Activated naive CD8-positive, alpha-beta T cell (primary cell): ENCODE results near the gene DDI1.

Experiments used
- H3K27ac Mint-ChIP-seq: one replicate; pipeline ENCODE4 v1.8.0; 2021; ENCODE audit warnings: mixed read lengths
- H3K27me3 Mint-ChIP-seq: one replicate; pipeline ENCODE4 v1.8.0; 2021; ENCODE audit warnings: mixed read lengths
- H3K36me3 Mint-ChIP-seq: one replicate; pipeline ENCODE4 v1.8.0; 2021; ENCODE audit warnings: mixed read lengths
- H3K4me1 Mint-ChIP-seq: one replicate; pipeline ENCODE4 v1.8.0; 2021; ENCODE audit warnings: low read depth, mixed read lengths
- H3K4me3 Mint-ChIP-seq: one replicate; pipeline ENCODE4 v1.8.0; 2021; ENCODE audit warnings: mild to moderate bottlenecking, mixed read lengths
- H3K9me3 Mint-ChIP-seq: one replicate; pipeline ENCODE4 v1.8.0; 2021; ENCODE audit warnings: low read depth, mixed read lengths

The DDI1 gene

DNA sequence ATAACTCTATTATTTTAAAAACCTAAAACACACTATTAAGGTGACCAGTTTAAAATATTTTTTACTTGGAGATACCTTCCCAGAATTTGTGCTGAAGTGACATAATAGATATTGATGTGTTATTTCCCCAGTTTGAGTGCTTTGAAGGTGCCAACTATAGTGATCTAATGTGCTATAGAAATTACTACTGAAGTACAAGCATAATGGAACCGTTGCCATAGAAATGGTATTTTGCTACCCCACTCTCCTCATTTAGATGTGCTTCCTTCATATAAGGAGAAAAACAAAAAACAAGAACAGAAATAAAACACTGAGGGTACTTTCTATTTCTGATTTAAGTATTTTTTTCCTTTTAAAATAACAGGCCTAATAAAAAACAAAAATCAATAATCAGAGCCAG lies 19.2 kb downstream of the DDI1 start:
- no peak overlapping the region for H3K4me3 Mint-ChIP-seq
- H3K9me3 Mint-ChIP-seq: no peaks in the 10 kb centered on the region
- H3K27ac Mint-ChIP-seq: no peak overlapping the region
- H3K36me3 Mint-ChIP-seq: no peaks in the 10 kb centered on the region
- no peaks in the 10 kb centered on the region for H3K27me3 Mint-ChIP-seq
- no peaks in the 10 kb centered on the region for H3K4me1 Mint-ChIP-seq

- Mint-ChIP-seq H3K4me3 (no peak overlapping the region), H3K27me3 (no peaks in the 10 kb centered on the region), H3K36me3 (no peaks in the 10 kb centered on the region), H3K9me3 (no peaks in the 10 kb centered on the region), H3K4me1 (no peaks in the 10 kb centered on the region), H3K27ac (no peak overlapping the region)
Measured at GRCh38 chr11:104057908-104058307, 21.5 kb downstream of the DDI1 start.

DNA sequence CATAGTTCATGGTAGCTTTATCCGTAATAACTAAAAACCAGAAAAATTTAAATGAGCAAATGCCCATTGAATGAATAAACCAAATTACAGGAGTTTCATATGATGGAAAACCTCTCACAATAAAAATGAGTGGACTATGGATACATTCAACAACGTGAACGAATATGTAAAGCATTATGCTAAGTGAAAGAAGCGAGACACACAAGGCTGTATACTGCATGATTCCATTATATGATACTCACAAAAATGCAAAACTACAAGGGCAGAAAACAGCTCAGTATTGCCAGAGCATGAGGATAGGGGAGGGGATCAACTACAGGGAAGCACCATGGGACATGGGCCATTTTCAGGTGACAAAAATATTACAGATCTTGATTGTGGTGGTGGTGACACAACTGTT lies 22.2 kb downstream of the DDI1 start:
- H3K27me3 Mint-ChIP-seq: no peaks in the 10 kb centered on the region
- no peaks in the 10 kb centered on the region for H3K9me3 Mint-ChIP-seq
- no peak overlapping the region for H3K4me3 Mint-ChIP-seq
- H3K36me3 Mint-ChIP-seq: no peaks in the 10 kb centered on the region
- H3K27ac Mint-ChIP-seq: no peak overlapping the region
- H3K4me1 Mint-ChIP-seq: no peaks in the 10 kb centered on the region

GRCh38 chr11:104060004-104060794 lies 23.8 kb downstream of the DDI1 start:
- no peak overlapping the region for H3K27ac Mint-ChIP-seq
- no peaks in the 10 kb centered on the region for H3K9me3 Mint-ChIP-seq
- no peaks in the 10 kb centered on the region for H3K4me1 Mint-ChIP-seq
- no peaks in the 10 kb centered on the region for H3K27me3 Mint-ChIP-seq
- no peak overlapping the region for H3K4me3 Mint-ChIP-seq
- no peaks in the 10 kb centered on the region for H3K36me3 Mint-ChIP-seq

GRCh38 chr11:104060820-104061219 lies 24.4 kb downstream of the DDI1 start:
- Mint-ChIP-seq H3K27me3 (no peaks in the 10 kb centered on the region), H3K9me3 (no peaks in the 10 kb centered on the region), H3K36me3 (no peaks in the 10 kb centered on the region), H3K4me3 (no peak overlapping the region), H3K4me1 (no peaks in the 10 kb centered on the region), H3K27ac (no peak overlapping the region)

DNA sequence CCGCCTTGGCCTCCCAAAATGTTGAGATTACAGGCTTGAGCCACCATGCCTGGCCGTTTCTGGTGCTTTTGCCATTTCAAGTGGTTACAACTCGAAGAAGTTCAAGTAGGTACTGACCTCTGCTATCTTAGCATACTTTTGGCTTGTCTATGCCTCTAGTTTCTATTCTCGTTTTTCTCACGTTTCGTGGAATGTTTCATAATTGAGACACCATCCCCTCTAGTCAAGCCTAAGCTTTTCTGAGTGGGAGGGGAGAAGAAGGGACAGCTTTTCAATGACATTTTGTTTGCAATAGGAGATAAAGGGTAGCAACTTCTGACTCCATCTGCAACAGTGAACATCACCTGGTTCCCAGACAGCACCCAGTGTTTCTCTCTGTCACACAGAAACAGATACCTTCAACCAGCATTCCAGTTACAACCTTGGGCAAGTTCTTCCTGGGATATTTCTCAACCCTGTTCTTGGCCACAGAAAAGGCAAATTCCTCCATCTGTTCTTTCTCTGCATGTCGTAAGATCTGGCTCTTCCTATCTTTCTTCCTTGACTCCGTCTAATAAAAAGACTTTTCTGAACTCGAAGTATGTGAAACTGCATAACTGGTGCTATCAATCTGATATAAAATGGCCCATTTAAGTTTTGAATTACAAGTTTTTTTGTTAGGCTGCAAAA lies 25.5 kb downstream of the DDI1 start:
- no peak overlapping the region for H3K27ac Mint-ChIP-seq
- no peaks in the 10 kb centered on the region for H3K4me1 Mint-ChIP-seq
- H3K4me3 Mint-ChIP-seq: no peak overlapping the region
- no peaks in the 10 kb centered on the region for H3K36me3 Mint-ChIP-seq
- H3K9me3 Mint-ChIP-seq: no peaks in the 10 kb centered on the region
- H3K27me3 Mint-ChIP-seq: no peaks in the 10 kb centered on the region

DNA sequence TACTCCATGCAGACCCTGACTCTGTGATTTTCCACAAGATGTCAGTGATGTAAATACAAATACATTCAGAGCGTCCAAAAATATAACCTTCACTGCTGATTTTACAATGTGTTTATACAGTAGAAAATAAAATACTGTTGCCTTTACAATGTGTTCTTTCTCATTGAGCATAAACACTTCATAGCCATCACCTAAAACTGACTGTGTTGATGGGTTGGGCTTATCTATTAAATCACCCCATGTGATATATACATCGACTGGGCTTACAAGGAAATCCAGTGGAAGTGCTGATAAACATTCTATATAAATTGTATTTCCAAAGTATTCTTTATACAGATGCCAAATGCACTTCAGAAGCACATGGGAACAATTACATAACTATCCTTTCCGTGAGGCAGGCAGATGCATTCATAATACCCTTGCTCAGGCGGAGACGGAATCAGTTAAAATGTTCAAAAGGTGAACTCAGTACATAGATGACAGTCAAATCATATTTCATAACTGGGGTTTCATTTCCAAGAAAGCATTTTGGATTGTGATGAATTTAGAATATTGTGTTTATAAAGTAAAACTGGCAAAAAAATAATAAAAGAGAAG lies 27.7 kb downstream of the DDI1 start:
- Mint-ChIP-seq H3K4me1 (no peaks in the 10 kb centered on the region), H3K4me3 (no peak overlapping the region), H3K27ac (no peak overlapping the region), H3K9me3 (no peaks in the 10 kb centered on the region), H3K27me3 (no peaks in the 10 kb centered on the region), H3K36me3 (no peaks in the 10 kb centered on the region)

GRCh38 chr11:104067534-104067933 lies 31.1 kb downstream of the DDI1 start:
- no peaks in the 10 kb centered on the region for H3K4me1 Mint-ChIP-seq
- no peak overlapping the region for H3K27ac Mint-ChIP-seq
- H3K9me3 Mint-ChIP-seq: no peaks in the 10 kb centered on the region
- H3K4me3 Mint-ChIP-seq: no peak overlapping the region
- no peaks in the 10 kb centered on the region for H3K27me3 Mint-ChIP-seq
- no peaks in the 10 kb centered on the region for H3K36me3 Mint-ChIP-seq

- Mint-ChIP-seq H3K36me3 (no peaks in the 10 kb centered on the region), H3K27ac (no peak overlapping the region), H3K27me3 (no peaks in the 10 kb centered on the region), H3K9me3 (no peaks in the 10 kb centered on the region), H3K4me3 (no peak overlapping the region), H3K4me1 (no peaks in the 10 kb centered on the region)
Measured at GRCh38 chr11:104073950-104074705, 37.7 kb downstream of the DDI1 start.

- Mint-ChIP-seq H3K27me3 (no peaks in the 10 kb centered on the region), H3K9me3 (no peaks in the 10 kb centered on the region), H3K4me3 (no peak overlapping the region), H3K27ac (no peak overlapping the region), H3K36me3 (no peaks in the 10 kb centered on the region), H3K4me1 (no peaks in the 10 kb centered on the region)
Measured at GRCh38 chr11:104075091-104075490, 38.7 kb downstream of the DDI1 start.

DNA sequence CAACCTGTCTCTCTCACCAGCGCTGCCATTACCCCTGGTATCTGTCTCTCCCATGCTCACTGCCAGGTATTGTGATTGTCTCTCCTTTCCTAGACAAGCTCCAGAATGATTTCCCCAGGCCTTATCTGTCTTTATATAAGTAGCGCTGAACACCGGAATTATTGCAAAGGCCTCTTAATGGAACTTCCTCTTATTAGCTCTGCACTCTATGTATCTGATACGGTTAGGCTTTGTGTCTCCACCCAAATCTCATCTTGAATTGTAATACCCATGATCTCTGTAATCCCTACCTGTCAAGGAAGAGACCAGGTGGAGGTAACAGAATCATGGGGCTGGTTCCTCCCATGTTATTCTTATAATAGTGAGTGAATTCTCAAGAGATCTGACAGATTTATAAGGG lies 39.3 kb downstream of the DDI1 start:
- H3K4me3 Mint-ChIP-seq: no peak overlapping the region
- no peaks in the 10 kb centered on the region for H3K9me3 Mint-ChIP-seq
- no peaks in the 10 kb centered on the region for H3K36me3 Mint-ChIP-seq
- no peak overlapping the region for H3K27ac Mint-ChIP-seq
- no peaks in the 10 kb centered on the region for H3K27me3 Mint-ChIP-seq
- H3K4me1 Mint-ChIP-seq: no peaks in the 10 kb centered on the region

DNA sequence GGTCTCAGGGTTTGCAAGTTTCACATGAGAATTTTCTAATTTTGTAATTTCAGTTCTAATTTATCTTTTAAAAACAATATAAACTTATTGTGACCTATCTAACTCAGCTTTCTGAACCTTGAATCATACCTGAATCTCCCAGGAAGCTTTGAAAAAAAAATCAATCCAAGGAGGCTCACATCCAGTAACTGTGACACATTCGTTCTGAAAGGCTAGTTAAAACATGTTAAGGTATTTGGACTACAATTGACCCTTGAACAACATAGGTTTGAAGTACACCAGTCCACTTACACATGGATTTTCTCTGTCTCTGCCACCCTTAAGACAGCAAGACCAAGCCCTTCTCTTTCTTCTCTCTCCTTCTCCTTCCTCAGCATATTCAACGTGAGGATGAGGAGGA lies 40.0 kb downstream of the DDI1 start:
- H3K4me1 Mint-ChIP-seq: no peaks in the 10 kb centered on the region
- H3K27me3 Mint-ChIP-seq: no peaks in the 10 kb centered on the region
- H3K9me3 Mint-ChIP-seq: no peaks in the 10 kb centered on the region
- H3K27ac Mint-ChIP-seq: no peak overlapping the region
- H3K36me3 Mint-ChIP-seq: no peaks in the 10 kb centered on the region
- no peak overlapping the region for H3K4me3 Mint-ChIP-seq

- H3K27me3 Mint-ChIP-seq: no peaks in the 10 kb centered on the region
Measured at GRCh38 chr11:104078245-104078644, 41.8 kb downstream of the DDI1 start.

DNA sequence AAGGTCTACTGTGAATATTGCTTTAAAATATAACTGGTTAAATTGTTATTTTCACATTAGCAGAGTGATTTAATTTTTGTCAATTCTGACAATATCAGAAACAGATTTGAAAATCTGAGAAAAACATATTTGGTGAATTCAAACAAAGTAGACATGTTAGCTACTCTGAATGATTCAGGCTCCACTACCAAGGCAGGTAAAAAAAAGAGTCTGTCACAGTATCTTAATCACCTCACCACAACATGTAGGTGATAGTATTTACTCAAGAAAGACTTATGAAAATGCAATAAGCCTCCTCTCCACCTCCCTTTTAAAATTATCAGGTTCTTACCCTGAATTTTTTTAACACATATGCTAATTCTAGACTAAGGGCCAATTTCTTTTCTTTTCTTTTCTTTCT lies 42.6 kb downstream of the DDI1 start:
- no peaks in the 10 kb centered on the region for H3K36me3 Mint-ChIP-seq
- no peak overlapping the region for H3K27ac Mint-ChIP-seq
- H3K4me3 Mint-ChIP-seq: no peak overlapping the region
- H3K9me3 Mint-ChIP-seq: no peaks in the 10 kb centered on the region
- H3K4me1 Mint-ChIP-seq: no peaks in the 10 kb centered on the region
- H3K27me3 Mint-ChIP-seq: no peaks in the 10 kb centered on the region

More at GRCh38 chr11:104078245-104078644, 41.8 kb downstream of the DDI1 start:
- Mint-ChIP-seq H3K27ac (no peak overlapping the region), H3K9me3 (no peaks in the 10 kb centered on the region), H3K4me3 (no peak overlapping the region), H3K36me3 (no peaks in the 10 kb centered on the region), H3K4me1 (no peaks in the 10 kb centered on the region)

GRCh38 chr11:104086621-104087020 lies 50.2 kb downstream of the DDI1 start:
- no peaks in the 10 kb centered on the region for H3K36me3 Mint-ChIP-seq
- H3K9me3 Mint-ChIP-seq: no peaks in the 10 kb centered on the region
- H3K4me3 Mint-ChIP-seq: no peak overlapping the region
- no peaks in the 10 kb centered on the region for H3K27me3 Mint-ChIP-seq
- no peak overlapping the region for H3K27ac Mint-ChIP-seq
- H3K4me1 Mint-ChIP-seq: no peaks in the 10 kb centered on the region
